Measurements from ENCODE around the gene MCM5. TPM values are rescaled to one million over a fixed set of nuclear protein-coding genes. Genes with fewer than 3 reads are reported as not detected.

MCM5 gene
- total RNA-seq, 1 experiment from 2014 or later: 107 TPM

- H3K9me3 ChIP-seq: no peaks in the 10 kb centered on the region
- no TSS peak for BruUV-seq (replicated peaks)
- H3K9me3 Mint-ChIP-seq (ENCODE audit: unreplicated experiment): peaks cover 11% of the 10 kb centered on the region
- H3K27me3 Mint-ChIP-seq (ENCODE audit: insufficient read depth, unreplicated experiment): no peaks in the 10 kb centered on the region
- no peaks in the 10 kb centered on the region for H3K4me1 ChIP-seq
- no peak for DNase-seq
- no peaks in the 10 kb centered on the region for H3K27me3 ChIP-seq (replicated peaks; ENCODE audit: control insufficient read depth, insufficient read depth, low read length)
- TF ChIP-seq CTCF (IDR thresholded peaks at IDR 0.05; ENCODE audit: insufficient read depth in 1 of 2, low read depth in 1 of 2, low read length in 1 of 2, severe bottlenecking in 1 of 2, unreplicated experiment in 1 of 2): no peak
- POLR2A ChIA-PET: no interaction called here
- no peak overlapping the region for H3K27ac Mint-ChIP-seq (ENCODE audit: unreplicated experiment)
- no peak overlapping the region for H3K4me3 Mint-ChIP-seq (ENCODE audit: unreplicated experiment)
- CTCF ChIA-PET: interaction anchor here (0.7 kb wide), 1 partner anchor 505 kb away, joined by 4 read pairs; no protein-coding TSS in a partner anchor
- intact Hi-C loops (cut with micrococcal nuclease; ENCODE audit: unreplicated experiment): loop anchor here (5.0 kb wide), 1 partner anchor 82 kb away; no protein-coding TSS in a partner anchor
- H3K36me3 Mint-ChIP-seq (ENCODE audit: insufficient read depth, unreplicated experiment): peaks cover 50% of the 10 kb centered on the region
- peaks cover 3% of the 10 kb centered on the region for H3K36me3 ChIP-seq (ENCODE audit: control insufficient read depth, insufficient read depth, low read length)
- no peak overlapping the region for H3K4me3 ChIP-seq (ENCODE audit: low read depth, low read length)
- no peaks in the 10 kb centered on the region for H3K4me1 Mint-ChIP-seq (ENCODE audit: low read depth, unreplicated experiment)
Observed at GRCh38 chr22:35434061-35434710, 34.2 kb downstream of the MCM5 start.

DNA sequence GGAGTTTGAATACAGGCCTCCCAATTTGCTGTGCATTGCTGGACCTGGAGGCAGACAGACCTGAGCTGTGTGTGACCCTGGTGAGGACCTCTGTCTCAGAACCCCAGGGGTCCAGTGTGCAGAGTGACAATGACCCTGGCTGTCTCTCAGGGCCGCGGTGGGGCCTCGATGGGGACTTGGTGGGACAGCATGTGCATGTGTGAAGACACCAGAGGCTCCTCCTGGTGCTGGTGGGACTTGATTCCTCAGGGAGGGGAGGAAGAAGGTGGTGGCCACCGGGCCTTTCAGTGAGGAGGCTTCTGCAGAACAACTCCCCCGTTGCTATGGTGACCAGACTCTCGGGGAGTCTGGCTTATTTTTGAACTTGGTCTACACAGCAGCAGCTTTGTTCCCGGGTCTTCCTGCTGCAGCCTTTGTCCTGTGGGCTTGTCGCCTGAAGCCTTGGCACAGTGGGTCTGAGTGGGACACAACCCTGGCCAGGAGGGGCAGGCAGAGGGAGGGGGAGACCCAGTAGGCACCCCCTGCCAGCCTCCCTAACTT, 35.3 kb downstream of the MCM5 start:
- BruUV-seq (replicated peaks): no TSS peak
- H3K4me3 ChIP-seq (ENCODE audit: low read depth, low read length): no peak overlapping the region
- TF ChIP-seq CTCF (IDR thresholded peaks at IDR 0.05; ENCODE audit: insufficient read depth in 1 of 2, low read depth in 1 of 2, low read length in 1 of 2, severe bottlenecking in 1 of 2, unreplicated experiment in 1 of 2): no peak
- H3K4me3 Mint-ChIP-seq (ENCODE audit: unreplicated experiment): no peak overlapping the region
- peaks cover 11% of the 10 kb centered on the region for H3K9me3 Mint-ChIP-seq (ENCODE audit: unreplicated experiment)
- no peaks in the 10 kb centered on the region for H3K4me1 Mint-ChIP-seq (ENCODE audit: low read depth, unreplicated experiment)
- POLR2A ChIA-PET: no interaction called here
- CTCF ChIA-PET: no interaction called here
- no peaks in the 10 kb centered on the region for H3K9me3 ChIP-seq
- H3K27ac Mint-ChIP-seq (ENCODE audit: unreplicated experiment): no peak overlapping the region
- no peaks in the 10 kb centered on the region for H3K4me1 ChIP-seq
- peaks cover 3% of the 10 kb centered on the region for H3K36me3 ChIP-seq (ENCODE audit: control insufficient read depth, insufficient read depth, low read length)
- no peaks in the 10 kb centered on the region for H3K27me3 Mint-ChIP-seq (ENCODE audit: insufficient read depth, unreplicated experiment)
- peaks cover 40% of the 10 kb centered on the region for H3K36me3 Mint-ChIP-seq (ENCODE audit: insufficient read depth, unreplicated experiment)
- no peak for DNase-seq
- intact Hi-C loops (cut with micrococcal nuclease; ENCODE audit: unreplicated experiment): no loop called here
- no peaks in the 10 kb centered on the region for H3K27me3 ChIP-seq (replicated peaks; ENCODE audit: control insufficient read depth, insufficient read depth, low read length)

- no peak for DNase-seq
- BruUV-seq (replicated peaks): no TSS peak
- Histone ChIP-seq H3K9me3 (no peaks in the 10 kb centered on the region), H3K27me3 (replicated peaks; ENCODE audit: control insufficient read depth, insufficient read depth, low read length) (no peaks in the 10 kb centered on the region), H3K4me1 (no peaks in the 10 kb centered on the region), H3K4me3 (ENCODE audit: low read depth, low read length) (no peak overlapping the region), H3K36me3 (ENCODE audit: control insufficient read depth, insufficient read depth, low read length) (peaks cover 3% of the 10 kb centered on the region)
- Mint-ChIP-seq H3K36me3 (ENCODE audit: insufficient read depth, unreplicated experiment) (peaks cover 30% of the 10 kb centered on the region), H3K4me3 (ENCODE audit: unreplicated experiment) (no peak overlapping the region), H3K4me1 (ENCODE audit: low read depth, unreplicated experiment) (no peaks in the 10 kb centered on the region), H3K27ac (ENCODE audit: unreplicated experiment) (no peak overlapping the region), H3K27me3 (ENCODE audit: insufficient read depth, unreplicated experiment) (no peaks in the 10 kb centered on the region), H3K9me3 (ENCODE audit: unreplicated experiment) (peaks cover 11% of the 10 kb centered on the region)
- no peak for TF ChIP-seq CTCF (IDR thresholded peaks at IDR 0.05; ENCODE audit: insufficient read depth in 1 of 2, low read depth in 1 of 2, low read length in 1 of 2, severe bottlenecking in 1 of 2, unreplicated experiment in 1 of 2)
- CTCF ChIA-PET: no interaction called here
- POLR2A ChIA-PET: no interaction called here
- intact Hi-C loops (cut with micrococcal nuclease; ENCODE audit: unreplicated experiment): no loop called here
Observed at GRCh38 chr22:35436421-35436820, 36.5 kb downstream of the MCM5 start.
